Measurements from ENCODE around the gene DNAI2. TPM values are rescaled to one million over a fixed set of nuclear protein-coding genes. Genes with fewer than 3 reads are reported as not detected.

DNAI2 gene
- total RNA-seq, 6 experiments from 2014 or later, result not detected

GRCh38 chr17:74268558-74268957, 5.5 kb upstream of the DNAI2 start:
- H3K27me3 ChIP-seq, result no peaks in the 10 kb centered on the region
- H3K36me3 ChIP-seq, result no peaks in the 10 kb centered on the region
- WGBS (ENCODE audit: insufficient coverage, low coverage, low lambda C conversion rate, missing lambda C conversion rate), result 52% methylated on average over 5 of the region's 8 CpGs
- DNase-seq (no peak), ATAC-seq (no peak)
- TF ChIP-seq CTCF (IDR thresholded peaks at IDR 0.05) (no peak), POLR2A (IDR thresholded peaks at IDR 0.05) (no peak)
- H3K27ac ChIP-seq, result no peak overlapping the region
- H3K9me3 ChIP-seq, result no peaks in the 10 kb centered on the region
- intact Hi-C loops (cut with DNase I), result no loop called here
- no peak overlapping the region for H3K4me3 ChIP-seq
- no peaks in the 10 kb centered on the region for H3K4me1 ChIP-seq

- intact Hi-C loops (cut with DNase I), result no loop called here
- ATAC-seq, result no peak
- DNase-seq, result no peak
- no peak overlapping the region for H3K27ac ChIP-seq
- H3K27me3 ChIP-seq, result no peaks in the 10 kb centered on the region
- no peak overlapping the region for H3K4me3 ChIP-seq
- H3K36me3 ChIP-seq, result no peaks in the 10 kb centered on the region
- no peaks in the 10 kb centered on the region for H3K4me1 ChIP-seq
- 47% methylated on average over 9 of the region's 10 CpGs for WGBS (ENCODE audit: insufficient coverage, low coverage, low lambda C conversion rate, missing lambda C conversion rate)
- no peaks in the 10 kb centered on the region for H3K9me3 ChIP-seq
- TF ChIP-seq POLR2A (IDR thresholded peaks at IDR 0.05), result no peak
- no peak for TF ChIP-seq CTCF (IDR thresholded peaks at IDR 0.05)
Observed at GRCh38 chr17:74270333-74270732, 3.7 kb upstream of the DNAI2 start.

- Histone ChIP-seq H3K4me1 (no peaks in the 10 kb centered on the region), H3K27ac (no peak overlapping the region), H3K4me3 (no peak overlapping the region), H3K9me3 (no peaks in the 10 kb centered on the region), H3K36me3 (no peaks in the 10 kb centered on the region), H3K27me3 (no peaks in the 10 kb centered on the region)
- no CpG with 5 or more reads among the region's 3 CpGs for WGBS (ENCODE audit: insufficient coverage, low coverage, low lambda C conversion rate, missing lambda C conversion rate)
- TF ChIP-seq POLR2A (IDR thresholded peaks at IDR 0.05), result no peak
- TF ChIP-seq CTCF (IDR thresholded peaks at IDR 0.05), result no peak
- DNase-seq (no peak), ATAC-seq (no peak)
- intact Hi-C loops (cut with DNase I), result no loop called here
Observed at GRCh38 chr17:74271281-74271680, 2.8 kb upstream of the DNAI2 start.

GRCh38 chr17:74271901-74272561, 2.0 kb upstream of the DNAI2 start:
- Histone ChIP-seq H3K27ac (no peak overlapping the region), H3K27me3 (no peaks in the 10 kb centered on the region), H3K4me1 (no peaks in the 10 kb centered on the region), H3K36me3 (no peaks in the 10 kb centered on the region), H3K4me3 (no peak overlapping the region), H3K9me3 (no peaks in the 10 kb centered on the region)
- 60% methylated on average over 8 of the region's 13 CpGs for WGBS (ENCODE audit: insufficient coverage, low coverage, low lambda C conversion rate, missing lambda C conversion rate)
- intact Hi-C loops (cut with DNase I), result no loop called here
- TF ChIP-seq POLR2A (IDR thresholded peaks at IDR 0.05) (no peak), CTCF (IDR thresholded peaks at IDR 0.05) (no peak)
- DNase-seq (no peak), ATAC-seq (no peak)
